Measurements from ENCODE around the gene GEMIN8.

The GEMIN8 gene

GRCh38 chrX:14026121-14026520 is 3.6 kb downstream of the GEMIN8 start:
- Histone ChIP-seq H3K36me3 (ENCODE audit: control insufficient read depth, low read length) (peaks cover 13% of the 10 kb centered on the region), H3K4me2 (ENCODE audit: low read length) (peak overlapping the region; percentile 79), H4K20me1 (ENCODE audit: control insufficient read depth, insufficient read depth, low read depth, low read length) (no peaks in the 10 kb centered on the region), H3K27ac (ENCODE audit: low read depth, low read length) (no peak overlapping the region), H3K27me3 (ENCODE audit: control insufficient read depth, low read length) (no peaks in the 10 kb centered on the region), H3K4me3 (ENCODE audit: low read length) (peak overlapping the region; percentile 31), H3K9me3 (ENCODE audit: control insufficient read depth, insufficient read depth, low read length) (no peaks in the 10 kb centered on the region), H3K4me1 (ENCODE audit: control insufficient read depth, low read length) (peaks cover 34% of the 10 kb centered on the region), H3F3A (ENCODE audit: control insufficient read depth, insufficient read depth) (peaks cover 4% of the 10 kb centered on the region; the same call in 1 of the 2 replicates), H3K9me2 (replicated peaks; ENCODE audit: control insufficient read depth, low read length) (no peaks in the 10 kb centered on the region), H3K79me2 (ENCODE audit: control insufficient read depth, low read length) (peaks cover 54% of the 10 kb centered on the region)
- TF ChIP-seq EZH2phosphoT487 (IDR thresholded peaks at IDR 0.05; ENCODE audit: borderline replicate concordance, low read length) (no peak), CTCF (IDR thresholded peaks at IDR 0.05; ENCODE audit: low read depth, low read length, poor library complexity, severe bottlenecking) (no peak)

- H3K9me2 ChIP-seq (replicated peaks; ENCODE audit: control insufficient read depth, low read length), result no peaks in the 10 kb centered on the region
- H3K27me3 ChIP-seq (ENCODE audit: control insufficient read depth, low read length), result no peaks in the 10 kb centered on the region
- no peak overlapping the region for H3K27ac ChIP-seq (ENCODE audit: low read depth, low read length)
- no peaks in the 10 kb centered on the region for H3K9me3 ChIP-seq (ENCODE audit: control insufficient read depth, insufficient read depth, low read length)
- TF ChIP-seq EZH2phosphoT487 (IDR thresholded peaks at IDR 0.05; ENCODE audit: borderline replicate concordance, low read length) (no peak), CTCF (IDR thresholded peaks at IDR 0.05; ENCODE audit: low read depth, low read length, poor library complexity, severe bottlenecking) (no peak)
- no peaks in the 10 kb centered on the region for H4K20me1 ChIP-seq (ENCODE audit: control insufficient read depth, insufficient read depth, low read depth, low read length)
- no peak overlapping the region for H3K4me3 ChIP-seq (ENCODE audit: low read length)
- H3K4me2 ChIP-seq (ENCODE audit: low read length), result no peak overlapping the region
- H3K4me1 ChIP-seq (ENCODE audit: control insufficient read depth, low read length), result peaks cover 13% of the 10 kb centered on the region
- H3K36me3 ChIP-seq (ENCODE audit: control insufficient read depth, low read length), result peaks cover 19% of the 10 kb centered on the region
- peaks cover 30% of the 10 kb centered on the region for H3K79me2 ChIP-seq (ENCODE audit: control insufficient read depth, low read length)
- H3F3A ChIP-seq (ENCODE audit: control insufficient read depth, insufficient read depth), result no peaks in the 10 kb centered on the region
Measured at GRCh38 chrX:14022019-14022418, 7.7 kb downstream of the GEMIN8 start.

- H3K9me3 ChIP-seq (ENCODE audit: control insufficient read depth, insufficient read depth, low read length), result no peaks in the 10 kb centered on the region
- no peak overlapping the region for H3K27ac ChIP-seq (ENCODE audit: low read depth, low read length)
- H3F3A ChIP-seq (ENCODE audit: control insufficient read depth, insufficient read depth), result no peaks in the 10 kb centered on the region
- H3K4me3 ChIP-seq (ENCODE audit: low read length), result no peak overlapping the region
- no peaks in the 10 kb centered on the region for H3K4me1 ChIP-seq (ENCODE audit: control insufficient read depth, low read length)
- no peaks in the 10 kb centered on the region for H3K9me2 ChIP-seq (replicated peaks; ENCODE audit: control insufficient read depth, low read length)
- no peaks in the 10 kb centered on the region for H4K20me1 ChIP-seq (ENCODE audit: control insufficient read depth, insufficient read depth, low read depth, low read length)
- H3K36me3 ChIP-seq (ENCODE audit: control insufficient read depth, low read length), result peaks cover 6% of the 10 kb centered on the region; the same call in 1 of the 2 replicates
- TF ChIP-seq EZH2phosphoT487 (IDR thresholded peaks at IDR 0.05; ENCODE audit: borderline replicate concordance, low read length), result no peak
- no peak for TF ChIP-seq CTCF (IDR thresholded peaks at IDR 0.05; ENCODE audit: low read depth, low read length, poor library complexity, severe bottlenecking)
- peaks cover 2% of the 10 kb centered on the region; the same call in 1 of the 2 replicates for H3K79me2 ChIP-seq (ENCODE audit: control insufficient read depth, low read length)
- no peaks in the 10 kb centered on the region for H3K27me3 ChIP-seq (ENCODE audit: control insufficient read depth, low read length)
- no peak overlapping the region for H3K4me2 ChIP-seq (ENCODE audit: low read length)
Measured at GRCh38 chrX:14017399-14017798, 12.3 kb downstream of the GEMIN8 start.

Measured in DOHH2 (cell line).